OCI-LY7 (cell line): ENCODE results near the gene AGBL3.

ENCODE experiments used
- EZH2phosphoT487 ChIP-seq: fragments of 200-600 bp; sonication (generic); IDR thresholded peaks from 2 replicates; pipeline ENCODE4 v1.6.1; 2018; ENCODE audit warnings: low read depth, borderline replicate concordance, mild to moderate bottlenecking, mixed run types, antibody characterized with exemption, low read length, moderate library complexity, mixed read lengths
- TF ChIP-seq, protein P1 (sequence below): fragments of 200-600 bp; sonication (generic); conservative IDR thresholded peaks from 2 replicates; pipeline ENCODE4 v1.5.1; 2014; ENCODE audit warnings: mild to moderate bottlenecking, antibody characterized with exemption, low read length, moderate library complexity, mixed read lengths

GRCh38 chr7:135076882-135077281 lies 90.6 kb downstream of the AGBL3 start:
- TF ChIP-seq, protein P1, sequence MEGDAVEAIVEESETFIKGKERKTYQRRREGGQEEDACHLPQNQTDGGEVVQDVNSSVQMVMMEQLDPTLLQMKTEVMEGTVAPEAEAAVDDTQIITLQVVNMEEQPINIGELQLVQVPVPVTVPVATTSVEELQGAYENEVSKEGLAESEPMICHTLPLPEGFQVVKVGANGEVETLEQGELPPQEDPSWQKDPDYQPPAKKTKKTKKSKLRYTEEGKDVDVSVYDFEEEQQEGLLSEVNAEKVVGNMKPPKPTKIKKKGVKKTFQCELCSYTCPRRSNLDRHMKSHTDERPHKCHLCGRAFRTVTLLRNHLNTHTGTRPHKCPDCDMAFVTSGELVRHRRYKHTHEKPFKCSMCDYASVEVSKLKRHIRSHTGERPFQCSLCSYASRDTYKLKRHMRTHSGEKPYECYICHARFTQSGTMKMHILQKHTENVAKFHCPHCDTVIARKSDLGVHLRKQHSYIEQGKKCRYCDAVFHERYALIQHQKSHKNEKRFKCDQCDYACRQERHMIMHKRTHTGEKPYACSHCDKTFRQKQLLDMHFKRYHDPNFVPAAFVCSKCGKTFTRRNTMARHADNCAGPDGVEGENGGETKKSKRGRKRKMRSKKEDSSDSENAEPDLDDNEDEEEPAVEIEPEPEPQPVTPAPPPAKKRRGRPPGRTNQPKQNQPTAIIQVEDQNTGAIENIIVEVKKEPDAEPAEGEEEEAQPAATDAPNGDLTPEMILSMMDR: no peak
- no peak for TF ChIP-seq EZH2phosphoT487
